MV-4-11 (cell line): ENCODE results near the gene IRF2.
A peak's percentile ranks its signal among the peaks of the same experiment; 100 is the strongest.

Experiments
- DNase-seq: peaks from one replicate; lab custom pipeline; 2025; lab: John Stamatoyannopoulos, UW

Gene IRF2

GRCh38 chr4:184409502-184409901 lies 64.8 kb downstream of the IRF2 start:
- no peak for DNase-seq

GRCh38 chr4:184408684-184409081 lies 65.7 kb downstream of the IRF2 start:
- DNase-seq: no peak

GRCh38 chr4:184408021-184408683 lies 66.2 kb downstream of the IRF2 start:
- peak; percentile 37 for DNase-seq

GRCh38 chr4:184406958-184407391 lies 67.4 kb downstream of the IRF2 start:
- peak; percentile 36 for DNase-seq

- no peak for DNase-seq
Measured at GRCh38 chr4:184404047-184404446, 70.3 kb downstream of the IRF2 start.

GRCh38 chr4:184403384-184403781 lies 71.0 kb downstream of the IRF2 start:
- DNase-seq: no peak

GRCh38 chr4:184402740-184403383 lies 71.5 kb downstream of the IRF2 start:
- DNase-seq: no peak

- no peak for DNase-seq
Measured at GRCh38 chr4:184402239-184402638, 72.1 kb downstream of the IRF2 start.

- no peak for DNase-seq
Measured at GRCh38 chr4:184401397-184402171, 72.8 kb downstream of the IRF2 start.

GRCh38 chr4:184400891-184401290 lies 73.5 kb downstream of the IRF2 start:
- no peak for DNase-seq

- DNase-seq: no peak
Measured at GRCh38 chr4:184400375-184400870, 73.9 kb downstream of the IRF2 start.

GRCh38 chr4:184399512-184399908 lies 74.8 kb downstream of the IRF2 start:
- DNase-seq: no peak

- DNase-seq: no peak
Measured at GRCh38 chr4:184398741-184399511, 75.4 kb downstream of the IRF2 start.

- DNase-seq: no peak
Measured at GRCh38 chr4:184397516-184398163, 76.7 kb downstream of the IRF2 start.

- DNase-seq: peak; percentile 61
Measured at GRCh38 chr4:184396570-184397515, 77.5 kb downstream of the IRF2 start.

- DNase-seq: peak; percentile 58
Measured at GRCh38 chr4:184395971-184396391, 78.4 kb downstream of the IRF2 start.

- no peak for DNase-seq
Measured at GRCh38 chr4:184395451-184395917, 78.9 kb downstream of the IRF2 start.

GRCh38 chr4:184392748-184393559 lies 81.4 kb downstream of the IRF2 start:
- DNase-seq: peak; percentile 94

GRCh38 chr4:184392316-184392715 lies 82.0 kb downstream of the IRF2 start:
- no peak for DNase-seq
